ENCODE results near the gene SH3TC2. TPM values are rescaled to one million over a fixed set of nuclear protein-coding genes. Genes with fewer than 3 reads are reported as not detected.

The SH3TC2 gene
- polyA plus RNA-seq, 1 donor (not counting 4 experiments of a cell fraction or from before 2014, with no cell fraction given), result 19.0 TPM

GRCh38 chr5:149015561-149015960 is 47.3 kb downstream of the SH3TC2 start:
- dilution Hi-C loops (cut with MboI; ENCODE audit: extremely low pct_ligation_motif_present, low sequenced_read_pairs), result no loop called here
- Histone ChIP-seq H3K79me2 (ENCODE audit: control insufficient read depth, insufficient read depth, low read length) (no peaks in the 10 kb centered on the region), H3K36me3 (ENCODE audit: control insufficient read depth in 2 of 2, extremely low read depth in 1 of 2, insufficient read depth in 2 of 2, low read length in 2 of 2) (peaks cover 0 to 11% of the 10 kb centered on the region in 2 experiments), H3K4me1 (ENCODE audit: control insufficient read depth, extremely low read depth, insufficient read depth, low read length) (peaks cover 10% of the 10 kb centered on the region), H2AFZ (ENCODE audit: control insufficient read depth, low read length) (no peak overlapping the region), H3K4me2 (ENCODE audit: control insufficient read depth, extremely low read depth, insufficient read depth, low read depth, low read length) (no peak overlapping the region), H3K27me3 (ENCODE audit: control insufficient read depth, extremely low read depth, insufficient read depth, low read length) (no peaks in the 10 kb centered on the region), H3K27ac (ENCODE audit: control insufficient read depth, insufficient read depth, low read length) (no peak overlapping the region), H3K4me3 (ENCODE audit: control insufficient read depth in 2 of 3, extremely low read depth in 1 of 3, insufficient read depth in 2 of 3, low read depth in 1 of 3, low read length in 3 of 3) (no peak overlapping the region), H3K9ac (ENCODE audit: control insufficient read depth, extremely low read depth, insufficient read depth, low read length) (no peak overlapping the region), H3K9me3 (ENCODE audit: control insufficient read depth, low read depth, low read length) (no peaks in the 10 kb centered on the region), H4K20me1 (ENCODE audit: control insufficient read depth, extremely low read depth, insufficient read depth, low read length) (no peaks in the 10 kb centered on the region), H3K9me1 (ENCODE audit: control insufficient read depth, extremely low read depth, insufficient read depth, low read length) (no peaks in the 10 kb centered on the region)
- no peak for FAIRE-seq
- DNase-seq (ENCODE audit: low read depth, low spot score), result no peak
- no peak for TF ChIP-seq CTCF (optimal IDR thresholded peaks at IDR 0.05 in 1 of 3, IDR thresholded peaks at IDR 0.05 in 1 of 3, conservative IDR thresholded peaks at IDR 0.05 in 1 of 3; ENCODE audit: extremely low read depth in 1 of 3, insufficient read depth in 2 of 3, low read length in 3 of 3)
- TF ChIP-seq EZH2 (IDR thresholded peaks at IDR 0.05; ENCODE audit: low read length), result no peak

- no peak for TF ChIP-seq CTCF (optimal IDR thresholded peaks at IDR 0.05 in 1 of 3, IDR thresholded peaks at IDR 0.05 in 1 of 3, conservative IDR thresholded peaks at IDR 0.05 in 1 of 3; ENCODE audit: extremely low read depth in 1 of 3, insufficient read depth in 2 of 3, low read length in 3 of 3)
- no peak for TF ChIP-seq EZH2 (IDR thresholded peaks at IDR 0.05; ENCODE audit: low read length)
- FAIRE-seq (no peak), DNase-seq (ENCODE audit: low read depth, low spot score) (no peak)
- peaks cover 10% of the 10 kb centered on the region for H3K4me1 ChIP-seq (ENCODE audit: control insufficient read depth, extremely low read depth, insufficient read depth, low read length)
- H3K36me3 ChIP-seq (ENCODE audit: control insufficient read depth in 2 of 2, extremely low read depth in 1 of 2, insufficient read depth in 2 of 2, low read length in 2 of 2), result peaks cover 0 to 11% of the 10 kb centered on the region in 2 experiments
- H3K9me3 ChIP-seq (ENCODE audit: control insufficient read depth, low read depth, low read length), result no peaks in the 10 kb centered on the region
- dilution Hi-C loops (cut with MboI; ENCODE audit: extremely low pct_ligation_motif_present, low sequenced_read_pairs), result no loop called here
- H3K9me1 ChIP-seq (ENCODE audit: control insufficient read depth, extremely low read depth, insufficient read depth, low read length), result no peaks in the 10 kb centered on the region
- no peaks in the 10 kb centered on the region for H4K20me1 ChIP-seq (ENCODE audit: control insufficient read depth, extremely low read depth, insufficient read depth, low read length)
- H3K27ac ChIP-seq (ENCODE audit: control insufficient read depth, insufficient read depth, low read length), result no peak overlapping the region
- no peaks in the 10 kb centered on the region for H3K79me2 ChIP-seq (ENCODE audit: control insufficient read depth, insufficient read depth, low read length)
- H2AFZ ChIP-seq (ENCODE audit: control insufficient read depth, low read length), result no peak overlapping the region
- H3K27me3 ChIP-seq (ENCODE audit: control insufficient read depth, extremely low read depth, insufficient read depth, low read length), result no peaks in the 10 kb centered on the region
- H3K4me2 ChIP-seq (ENCODE audit: control insufficient read depth, extremely low read depth, insufficient read depth, low read depth, low read length), result no peak overlapping the region
- no peak overlapping the region for H3K4me3 ChIP-seq (ENCODE audit: control insufficient read depth in 2 of 3, extremely low read depth in 1 of 3, insufficient read depth in 2 of 3, low read depth in 1 of 3, low read length in 3 of 3)
- H3K9ac ChIP-seq (ENCODE audit: control insufficient read depth, extremely low read depth, insufficient read depth, low read length), result no peak overlapping the region
These were observed 47.7 kb downstream of the SH3TC2 start for GRCh38 chr5:149015126-149015525.

Data from keratinocyte (primary cell).